ENCODE results near the gene BACH1.

Gene BACH1

GRCh38 chr21:29264721-29265120, 34.0 kb upstream of the BACH1 start:
- TF ChIP-seq CTCF (IDR thresholded peaks at IDR 0.05; ENCODE audit: low read depth, low read length, poor library complexity, severe bottlenecking) (no peak), EZH2phosphoT487 (IDR thresholded peaks at IDR 0.05; ENCODE audit: borderline replicate concordance, low read length) (no peak)
- no peak overlapping the region for H3K4me3 ChIP-seq (ENCODE audit: low read length)
- H3K9me3 ChIP-seq (ENCODE audit: control insufficient read depth, insufficient read depth, low read length) = no peaks in the 10 kb centered on the region
- H3K4me2 ChIP-seq (ENCODE audit: low read length) = no peak overlapping the region
- H3K79me2 ChIP-seq (ENCODE audit: control insufficient read depth, low read length) = no peaks in the 10 kb centered on the region
- no peaks in the 10 kb centered on the region for H3K9me2 ChIP-seq (replicated peaks; ENCODE audit: control insufficient read depth, low read length)
- H4K20me1 ChIP-seq (ENCODE audit: control insufficient read depth, insufficient read depth, low read depth, low read length) = no peaks in the 10 kb centered on the region
- H3K27me3 ChIP-seq (ENCODE audit: control insufficient read depth, low read length) = no peaks in the 10 kb centered on the region
- no peaks in the 10 kb centered on the region for H3K36me3 ChIP-seq (ENCODE audit: control insufficient read depth, low read length)
- H3F3A ChIP-seq (ENCODE audit: control insufficient read depth, insufficient read depth) = no peaks in the 10 kb centered on the region
- H3K27ac ChIP-seq (ENCODE audit: low read depth, low read length) = no peak overlapping the region
- H3K4me1 ChIP-seq (ENCODE audit: control insufficient read depth, low read length) = no peaks in the 10 kb centered on the region

- no peaks in the 10 kb centered on the region for H3K9me3 ChIP-seq (ENCODE audit: control insufficient read depth, insufficient read depth, low read length)
- H4K20me1 ChIP-seq (ENCODE audit: control insufficient read depth, insufficient read depth, low read depth, low read length) = no peaks in the 10 kb centered on the region
- no peak overlapping the region for H3K27ac ChIP-seq (ENCODE audit: low read depth, low read length)
- no peaks in the 10 kb centered on the region for H3F3A ChIP-seq (ENCODE audit: control insufficient read depth, insufficient read depth)
- no peak overlapping the region for H3K4me2 ChIP-seq (ENCODE audit: low read length)
- no peaks in the 10 kb centered on the region for H3K79me2 ChIP-seq (ENCODE audit: control insufficient read depth, low read length)
- H3K4me1 ChIP-seq (ENCODE audit: control insufficient read depth, low read length) = no peaks in the 10 kb centered on the region
- no peaks in the 10 kb centered on the region for H3K27me3 ChIP-seq (ENCODE audit: control insufficient read depth, low read length)
- no peak overlapping the region for H3K4me3 ChIP-seq (ENCODE audit: low read length)
- no peaks in the 10 kb centered on the region for H3K9me2 ChIP-seq (replicated peaks; ENCODE audit: control insufficient read depth, low read length)
- no peaks in the 10 kb centered on the region for H3K36me3 ChIP-seq (ENCODE audit: control insufficient read depth, low read length)
- TF ChIP-seq EZH2phosphoT487 (IDR thresholded peaks at IDR 0.05; ENCODE audit: borderline replicate concordance, low read length) (no peak), CTCF (IDR thresholded peaks at IDR 0.05; ENCODE audit: low read depth, low read length, poor library complexity, severe bottlenecking) (no peak)
Observed at GRCh38 chr21:29265690-29266479, 32.8 kb upstream of the BACH1 start.

GRCh38 chr21:29267666-29268065, 31.1 kb upstream of the BACH1 start:
- Histone ChIP-seq H4K20me1 (ENCODE audit: control insufficient read depth, insufficient read depth, low read depth, low read length) (no peaks in the 10 kb centered on the region), H3K4me2 (ENCODE audit: low read length) (no peak overlapping the region), H3K9me2 (replicated peaks; ENCODE audit: control insufficient read depth, low read length) (no peaks in the 10 kb centered on the region), H3K79me2 (ENCODE audit: control insufficient read depth, low read length) (no peaks in the 10 kb centered on the region), H3K36me3 (ENCODE audit: control insufficient read depth, low read length) (no peaks in the 10 kb centered on the region), H3K9me3 (ENCODE audit: control insufficient read depth, insufficient read depth, low read length) (no peaks in the 10 kb centered on the region), H3K27ac (ENCODE audit: low read depth, low read length) (no peak overlapping the region), H3K27me3 (ENCODE audit: control insufficient read depth, low read length) (no peaks in the 10 kb centered on the region), H3K4me1 (ENCODE audit: control insufficient read depth, low read length) (no peaks in the 10 kb centered on the region), H3F3A (ENCODE audit: control insufficient read depth, insufficient read depth) (no peaks in the 10 kb centered on the region), H3K4me3 (ENCODE audit: low read length) (no peak overlapping the region)
- TF ChIP-seq CTCF (IDR thresholded peaks at IDR 0.05; ENCODE audit: low read depth, low read length, poor library complexity, severe bottlenecking) (no peak), EZH2phosphoT487 (IDR thresholded peaks at IDR 0.05; ENCODE audit: borderline replicate concordance, low read length) (no peak)
